GM12892 (cell line): Measurements from ENCODE around the gene TMEM109.

Source experiments
- DNase-seq: peaks from one replicate; pipeline ENCODE4 v3.0.0; 2011; ENCODE audit not compliant: insufficient read length
- FAIRE-seq: peaks from 2 replicates; lab custom pipeline; 2011; peaks lifted over from hg19 to GRCh38; lab: Jason Lieb, UNC
- POLR2A ChIP-seq: IDR thresholded peaks from 2 replicates; pipeline ENCODE4 v1.6.1; 2011; ENCODE audit warnings: low read depth, low read length, control low read depth
- POLR2AphosphoS5 ChIP-seq: IDR thresholded peaks from 2 replicates; pipeline ENCODE4 v1.6.1; 2011; ENCODE audit warnings: low read depth, low read length, control low read depth
- TAF1 ChIP-seq: IDR thresholded peaks from 2 replicates; pipeline ENCODE4 v1.6.1; 2011; ENCODE audit warnings: low read depth, mild to moderate bottlenecking, control low read depth, low read length, borderline replicate concordance

Gene TMEM109

GRCh38 chr11:60872124-60872960, 41.6 kb upstream of the TMEM109 start:
- FAIRE-seq: no peak
- TF ChIP-seq POLR2A: no peak
- no peak for TF ChIP-seq POLR2AphosphoS5
- TF ChIP-seq TAF1: no peak
- no peak for DNase-seq

- DNase-seq (no peak), FAIRE-seq (no peak)
- TF ChIP-seq POLR2AphosphoS5: no peak
- no peak for TF ChIP-seq TAF1
- TF ChIP-seq POLR2A: no peak
These were observed 40.9 kb upstream of the TMEM109 start for GRCh38 chr11:60872961-60873524.

- no peak for TF ChIP-seq POLR2A
- TF ChIP-seq TAF1: no peak
- DNase-seq (no peak), FAIRE-seq (no peak)
These were observed 40.4 kb upstream of the TMEM109 start for GRCh38 chr11:60873533-60873932.

GRCh38 chr11:60874421-60875365, 39.3 kb upstream of the TMEM109 start:
- TF ChIP-seq POLR2AphosphoS5 (no peak), TAF1 (no peak), POLR2A (no peak)
- DNase-seq: no peak
- no peak for FAIRE-seq

- no peak for FAIRE-seq
- DNase-seq: no peak
- TF ChIP-seq POLR2AphosphoS5 (no peak), TAF1 (no peak), POLR2A (no peak)
These were observed 38.4 kb upstream of the TMEM109 start for GRCh38 chr11:60875366-60876167.

GRCh38 chr11:60876168-60876485, 37.8 kb upstream of the TMEM109 start:
- FAIRE-seq (no peak), DNase-seq (no peak)
- TF ChIP-seq TAF1 (no peak), POLR2AphosphoS5 (no peak)

DNA sequence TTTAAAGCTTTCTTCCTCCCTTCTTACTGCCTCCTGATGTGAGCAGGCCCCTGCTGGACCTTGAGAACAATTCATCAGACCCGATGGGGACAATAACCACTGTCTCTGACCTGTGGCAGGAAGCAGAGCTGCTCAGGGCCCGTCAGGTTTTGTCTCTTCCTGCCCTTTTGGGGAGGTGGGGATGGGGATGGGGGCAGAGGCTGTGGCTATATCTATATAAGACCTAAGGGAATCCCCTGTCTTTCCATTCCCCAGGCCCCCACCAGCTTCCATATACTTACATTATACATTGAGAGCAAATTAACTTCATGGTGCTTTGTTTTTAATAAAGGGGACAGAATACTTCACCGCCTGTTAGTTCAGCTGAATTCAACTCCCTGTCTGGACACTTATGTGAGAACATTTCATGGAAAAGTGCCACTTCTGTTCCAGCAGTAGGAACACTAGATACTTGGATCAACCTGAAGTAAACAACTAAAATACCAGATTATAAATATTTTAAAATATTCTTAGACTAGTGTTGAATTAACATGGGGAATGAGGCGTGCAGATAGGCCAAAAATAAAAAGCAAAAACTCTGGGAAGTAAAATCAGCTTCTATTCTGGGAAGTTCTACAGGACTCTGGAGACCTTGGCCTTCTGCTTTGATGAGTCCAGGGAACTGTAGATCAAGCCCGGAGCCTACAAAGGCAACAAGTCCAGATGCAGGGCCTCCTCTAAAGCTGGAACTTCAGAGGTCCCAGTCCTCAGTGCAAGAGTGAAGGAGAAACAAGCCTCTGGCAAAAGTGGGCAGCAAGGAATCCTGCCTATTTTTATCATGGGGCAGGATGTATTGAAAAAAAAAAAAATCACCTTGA, 35.5 kb upstream of the TMEM109 start:
- TF ChIP-seq TAF1: no peak
- TF ChIP-seq POLR2A: no peak
- TF ChIP-seq POLR2AphosphoS5: no peak
- DNase-seq (no peak), FAIRE-seq (no peak)

DNA sequence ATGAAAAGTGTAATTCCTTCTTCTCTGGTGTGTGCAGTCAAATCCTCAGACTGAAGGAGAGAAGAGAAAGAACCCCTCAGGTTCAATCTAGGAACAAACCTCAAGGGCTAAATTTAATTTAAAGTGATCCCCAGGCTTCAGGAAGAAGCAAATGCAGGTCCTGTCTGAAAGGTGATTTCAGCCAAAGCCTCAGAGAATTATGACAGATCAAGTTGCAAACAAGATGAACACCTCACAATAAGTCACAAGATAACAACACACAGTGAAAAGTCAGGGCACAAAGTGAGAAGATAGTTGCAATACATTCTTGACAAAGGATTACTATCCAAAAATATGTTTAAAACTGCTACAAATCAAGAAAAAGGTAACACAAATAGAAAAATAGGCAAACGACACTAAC, 34.9 kb upstream of the TMEM109 start:
- FAIRE-seq (no peak), DNase-seq (no peak)
- TF ChIP-seq POLR2A (no peak), TAF1 (no peak), POLR2AphosphoS5 (no peak)

DNA sequence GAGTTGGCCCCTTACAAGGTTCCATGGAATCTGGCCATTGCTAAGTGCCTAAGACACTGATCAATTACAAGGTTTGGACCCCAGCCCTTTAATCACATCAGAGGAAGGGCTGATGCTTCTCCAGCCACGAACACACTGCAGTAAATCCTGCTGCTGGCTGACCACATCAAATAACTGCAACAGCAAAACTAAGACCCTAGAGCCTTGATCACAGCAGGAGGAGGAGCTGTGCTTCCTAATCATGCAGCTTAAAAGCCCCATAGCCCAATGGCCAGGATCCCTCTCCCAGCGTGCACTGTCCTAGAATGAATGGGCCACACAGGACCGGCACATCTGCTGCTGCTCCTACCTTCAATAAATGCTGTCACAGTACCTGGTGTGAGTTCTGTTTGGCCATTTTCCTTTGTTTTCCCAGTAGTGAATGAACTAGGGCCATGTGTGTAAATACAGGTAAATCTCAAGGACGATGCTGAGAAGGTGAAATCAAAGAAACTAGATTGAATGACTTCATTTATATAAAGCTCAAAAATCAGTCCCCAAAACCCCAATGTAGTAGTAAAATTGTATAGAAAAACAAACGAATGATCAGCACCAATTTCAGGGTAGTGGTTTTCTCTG, 33.9 kb upstream of the TMEM109 start:
- FAIRE-seq: no peak
- no peak for DNase-seq
- TF ChIP-seq TAF1 (no peak), POLR2A (no peak), POLR2AphosphoS5 (no peak)
